Measurements from ENCODE around the gene USHBP1.

GRCh38 chr19:17286752-17287151 lies 22.2 kb upstream of the USHBP1 start:
- TF ChIP-seq ZNF274 (IDR thresholded peaks at IDR 0.05; ENCODE audit: low read depth, low read length) (no peak), YY1 (IDR thresholded peaks at IDR 0.05; ENCODE audit: insufficient read depth, insufficient read length) (no peak), SUZ12 (IDR thresholded peaks at IDR 0.05; ENCODE audit: extremely low read depth, insufficient read depth, insufficient read length) (no peak)

All from NT2/D1 (cell line).